Sigmoid colon (tissue), 4 donors: ENCODE data around the gene ELFN1.

Source experiments
- CTCF ChIP-seq, 4 experiments: fragments of 450-650 bp in 3 of 4; fragments of 200-600 bp in 1 of 4; IDR thresholded peaks; one replicate each; pipeline ENCODE4 v1.5.1; 2016 to 2019; ENCODE audit warnings: antibody characterized with exemption in 4 of 4, mild to moderate bottlenecking in 3 of 4, moderate library complexity in 2 of 4
- POLR2A ChIP-seq, 2 donors: fragments of 450-650 bp; IDR thresholded peaks; one replicate each; pipeline ENCODE4 v1.6.1; 2016; ENCODE audit warnings: antibody characterized with exemption in 2 of 2, mild to moderate bottlenecking in 2 of 2, moderate library complexity in 2 of 2
- POLR2AphosphoS5 ChIP-seq, 4 donors: sonication (generic); formaldehyde crosslinking; IDR thresholded peaks; one replicate each; pipeline ENCODE4 v1.6.1; 2017; ENCODE audit warnings: antibody characterized with exemption in 4 of 4

- TF ChIP-seq POLR2A (IDR thresholded peaks at IDR 0.05) (no peak), CTCF (IDR thresholded peaks at IDR 0.05) (no peak), POLR2AphosphoS5 (IDR thresholded peaks at IDR 0.05) (no peak)
These were observed 59.7 kb downstream of the ELFN1 start for GRCh38 chr7:1729773-1730172.
